ENCODE data around the gene STX2. TPM values are rescaled to one million over a fixed set of nuclear protein-coding genes. Genes with fewer than 3 reads are reported as not detected.

STX2 gene
- total RNA-seq, 1 donor from 2014 or later = 33.0 TPM

DNA sequence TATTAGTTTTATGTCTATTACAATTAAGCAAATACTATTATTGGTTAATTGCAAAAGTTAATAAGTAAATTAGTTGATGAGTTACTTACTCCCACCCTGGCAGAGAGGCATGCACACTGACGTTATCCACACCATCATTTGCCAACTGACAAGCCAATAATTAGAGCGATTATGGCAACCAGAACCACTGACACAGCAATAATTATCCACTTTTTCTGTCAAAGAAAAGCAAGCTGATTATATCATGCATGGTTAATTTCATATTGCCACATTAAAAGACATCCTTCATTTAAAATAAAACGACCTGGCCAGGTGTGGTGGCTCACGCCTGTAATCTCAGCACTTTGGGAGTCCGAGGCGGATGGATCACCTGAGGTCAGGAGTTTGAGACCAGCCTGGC is 43.1 kb downstream of the STX2 start:
- no peaks in the 10 kb centered on the region for H3K9me3 ChIP-seq (ENCODE audit: insufficient read depth, low read depth, low read length)
- peaks cover 46% of the 10 kb centered on the region for H3K36me3 ChIP-seq (ENCODE audit: insufficient read depth, low read length)
- H3K9ac ChIP-seq (ENCODE audit: low read length) = no peak overlapping the region
- H3K27ac Mint-ChIP-seq (ENCODE audit: unreplicated experiment) = no peak overlapping the region
- FAIRE-seq (no peak), DNase-seq (ENCODE audit: low read depth) (no peak)
- H3K4me3 ChIP-seq (ENCODE audit: insufficient read depth, low read depth, low read length) = no peak overlapping the region
- no peak overlapping the region for H2AFZ ChIP-seq (ENCODE audit: low read depth, low read length)
- no peak overlapping the region for H3K27ac ChIP-seq (ENCODE audit: low read depth, low read length)
- H3K4me3 Mint-ChIP-seq (ENCODE audit: unreplicated experiment) = no peak overlapping the region
- no peaks in the 10 kb centered on the region for H4K20me1 ChIP-seq (ENCODE audit: insufficient read depth, low read length)
- H3K4me1 Mint-ChIP-seq (ENCODE audit: low read depth, unreplicated experiment) = no peaks in the 10 kb centered on the region
- H3K27me3 ChIP-seq (ENCODE audit: insufficient read depth, low read length) = no peaks in the 10 kb centered on the region
- no peaks in the 10 kb centered on the region for H3K79me2 ChIP-seq (ENCODE audit: insufficient read depth, low read length)
- TF ChIP-seq EZH2 (IDR thresholded peaks at IDR 0.05; ENCODE audit: insufficient read depth, low read length) = no peak
- TF ChIP-seq, protein P1, sequence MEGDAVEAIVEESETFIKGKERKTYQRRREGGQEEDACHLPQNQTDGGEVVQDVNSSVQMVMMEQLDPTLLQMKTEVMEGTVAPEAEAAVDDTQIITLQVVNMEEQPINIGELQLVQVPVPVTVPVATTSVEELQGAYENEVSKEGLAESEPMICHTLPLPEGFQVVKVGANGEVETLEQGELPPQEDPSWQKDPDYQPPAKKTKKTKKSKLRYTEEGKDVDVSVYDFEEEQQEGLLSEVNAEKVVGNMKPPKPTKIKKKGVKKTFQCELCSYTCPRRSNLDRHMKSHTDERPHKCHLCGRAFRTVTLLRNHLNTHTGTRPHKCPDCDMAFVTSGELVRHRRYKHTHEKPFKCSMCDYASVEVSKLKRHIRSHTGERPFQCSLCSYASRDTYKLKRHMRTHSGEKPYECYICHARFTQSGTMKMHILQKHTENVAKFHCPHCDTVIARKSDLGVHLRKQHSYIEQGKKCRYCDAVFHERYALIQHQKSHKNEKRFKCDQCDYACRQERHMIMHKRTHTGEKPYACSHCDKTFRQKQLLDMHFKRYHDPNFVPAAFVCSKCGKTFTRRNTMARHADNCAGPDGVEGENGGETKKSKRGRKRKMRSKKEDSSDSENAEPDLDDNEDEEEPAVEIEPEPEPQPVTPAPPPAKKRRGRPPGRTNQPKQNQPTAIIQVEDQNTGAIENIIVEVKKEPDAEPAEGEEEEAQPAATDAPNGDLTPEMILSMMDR (IDR thresholded peaks at IDR 0.05; ENCODE audit: insufficient read depth, low read depth, low read length) = no peak
- no peak overlapping the region for H3K4me2 ChIP-seq (ENCODE audit: low read length)
- no peaks in the 10 kb centered on the region for H3K9me3 Mint-ChIP-seq (ENCODE audit: unreplicated experiment)
- H3K4me1 ChIP-seq (ENCODE audit: insufficient read depth, low read length) = no peaks in the 10 kb centered on the region
- H3K36me3 Mint-ChIP-seq (ENCODE audit: low read depth, unreplicated experiment) = peaks cover 8% of the 10 kb centered on the region
- no peaks in the 10 kb centered on the region for H3K27me3 Mint-ChIP-seq (ENCODE audit: low read depth, unreplicated experiment)

DNA sequence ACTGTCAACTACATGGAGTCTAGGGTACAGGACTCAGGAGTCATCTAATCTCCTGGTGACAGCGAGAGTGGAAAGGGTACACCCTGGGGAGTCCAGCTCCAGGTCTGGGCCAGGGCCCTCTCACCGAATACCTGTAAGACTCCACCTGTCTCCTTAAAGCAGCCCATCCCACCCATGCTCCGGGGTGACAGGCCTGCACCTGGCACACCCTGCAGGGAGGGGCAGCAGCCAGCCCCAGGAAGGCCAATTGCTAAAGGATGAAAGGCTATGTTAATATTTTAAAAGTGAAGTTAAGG is 45.5 kb downstream of the STX2 start:
- no peak overlapping the region for H2AFZ ChIP-seq (ENCODE audit: low read depth, low read length)
- no peaks in the 10 kb centered on the region for H3K79me2 ChIP-seq (ENCODE audit: insufficient read depth, low read length)
- H3K9me3 ChIP-seq (ENCODE audit: insufficient read depth, low read depth, low read length) = no peaks in the 10 kb centered on the region
- no peak overlapping the region for H3K4me2 ChIP-seq (ENCODE audit: low read length)
- no peak overlapping the region for H3K27ac ChIP-seq (ENCODE audit: low read depth, low read length)
- Mint-ChIP-seq H3K27me3 (ENCODE audit: low read depth, unreplicated experiment) (no peaks in the 10 kb centered on the region), H3K4me1 (ENCODE audit: low read depth, unreplicated experiment) (peaks cover 4% of the 10 kb centered on the region), H3K36me3 (ENCODE audit: low read depth, unreplicated experiment) (peaks cover 8% of the 10 kb centered on the region), H3K27ac (ENCODE audit: unreplicated experiment) (no peak overlapping the region), H3K9me3 (ENCODE audit: unreplicated experiment) (no peaks in the 10 kb centered on the region), H3K4me3 (ENCODE audit: unreplicated experiment) (no peak overlapping the region)
- peaks cover 37% of the 10 kb centered on the region for H3K36me3 ChIP-seq (ENCODE audit: insufficient read depth, low read length)
- H4K20me1 ChIP-seq (ENCODE audit: insufficient read depth, low read length) = no peaks in the 10 kb centered on the region
- H3K4me1 ChIP-seq (ENCODE audit: insufficient read depth, low read length) = peaks cover 3% of the 10 kb centered on the region
- H3K4me3 ChIP-seq (ENCODE audit: insufficient read depth, low read depth, low read length) = no peak overlapping the region
- DNase-seq (ENCODE audit: low read depth) (no peak), FAIRE-seq (no peak)
- TF ChIP-seq, protein P1 (IDR thresholded peaks at IDR 0.05; ENCODE audit: insufficient read depth, low read depth, low read length) = no peak
- TF ChIP-seq EZH2 (IDR thresholded peaks at IDR 0.05; ENCODE audit: insufficient read depth, low read length) = no peak
- H3K9ac ChIP-seq (ENCODE audit: low read length) = no peak overlapping the region
- H3K27me3 ChIP-seq (ENCODE audit: insufficient read depth, low read length) = no peaks in the 10 kb centered on the region

DNA sequence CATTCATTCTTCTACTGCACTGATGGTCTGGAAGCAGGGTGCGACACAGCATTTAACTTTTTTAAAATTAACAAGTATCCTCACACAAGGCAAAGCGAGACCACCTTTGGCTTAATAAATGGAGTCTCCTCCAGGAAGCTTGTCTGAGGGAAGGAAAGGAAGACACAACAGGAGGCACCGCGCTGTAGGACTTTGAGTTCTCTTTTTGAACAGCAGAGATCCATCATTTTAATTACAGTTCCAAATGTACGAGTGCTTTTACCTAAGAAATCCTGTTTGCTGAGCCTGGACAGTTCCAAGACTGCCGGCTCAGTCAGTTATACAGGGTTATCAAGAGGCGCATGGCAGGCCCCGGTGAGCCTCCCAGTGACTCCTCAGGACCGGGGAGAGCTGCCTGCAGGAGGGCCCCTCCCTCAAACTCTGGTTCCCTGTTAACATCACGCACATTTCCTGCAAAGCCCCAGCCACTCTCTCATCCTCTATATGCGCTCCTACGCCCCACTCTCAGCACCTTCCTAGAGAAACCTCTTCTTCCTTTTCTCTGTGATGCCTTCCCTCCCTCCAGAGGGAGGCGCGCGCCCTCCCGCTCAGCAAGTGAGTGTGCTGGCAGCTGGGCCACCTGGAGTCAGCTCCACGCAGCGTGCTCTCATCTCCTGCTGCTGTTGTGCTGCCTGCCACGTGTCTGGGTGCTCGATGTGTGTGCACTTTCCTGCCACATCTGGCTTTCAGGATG is 46.1 kb downstream of the STX2 start:
- H3K9ac ChIP-seq (ENCODE audit: low read length) = no peak overlapping the region
- H3K4me1 Mint-ChIP-seq (ENCODE audit: low read depth, unreplicated experiment) = peaks cover 9% of the 10 kb centered on the region
- H3K79me2 ChIP-seq (ENCODE audit: insufficient read depth, low read length) = no peaks in the 10 kb centered on the region
- peaks cover 6% of the 10 kb centered on the region for H3K4me1 ChIP-seq (ENCODE audit: insufficient read depth, low read length)
- no peak overlapping the region for H3K4me3 Mint-ChIP-seq (ENCODE audit: unreplicated experiment)
- H3K27ac Mint-ChIP-seq (ENCODE audit: unreplicated experiment) = no peak overlapping the region
- H3K27me3 Mint-ChIP-seq (ENCODE audit: low read depth, unreplicated experiment) = no peaks in the 10 kb centered on the region
- TF ChIP-seq, protein P1 (IDR thresholded peaks at IDR 0.05; ENCODE audit: insufficient read depth, low read depth, low read length) = no peak
- no peak for TF ChIP-seq EZH2 (IDR thresholded peaks at IDR 0.05; ENCODE audit: insufficient read depth, low read length)
- DNase-seq (ENCODE audit: low read depth) = no peak
- H3K9me3 Mint-ChIP-seq (ENCODE audit: unreplicated experiment) = no peaks in the 10 kb centered on the region
- H3K9me3 ChIP-seq (ENCODE audit: insufficient read depth, low read depth, low read length) = no peaks in the 10 kb centered on the region
- no peak overlapping the region for H3K4me2 ChIP-seq (ENCODE audit: low read length)
- H3K36me3 ChIP-seq (ENCODE audit: insufficient read depth, low read length) = peaks cover 37% of the 10 kb centered on the region
- H3K36me3 Mint-ChIP-seq (ENCODE audit: low read depth, unreplicated experiment) = peaks cover 8% of the 10 kb centered on the region
- no peak for FAIRE-seq
- H2AFZ ChIP-seq (ENCODE audit: low read depth, low read length) = no peak overlapping the region
- H3K27me3 ChIP-seq (ENCODE audit: insufficient read depth, low read length) = no peaks in the 10 kb centered on the region
- H3K27ac ChIP-seq (ENCODE audit: low read depth, low read length) = no peak overlapping the region
- no peak overlapping the region for H3K4me3 ChIP-seq (ENCODE audit: insufficient read depth, low read depth, low read length)
- H4K20me1 ChIP-seq (ENCODE audit: insufficient read depth, low read length) = no peaks in the 10 kb centered on the region
